ENCODE results near the gene ADGRF5. TPM values are rescaled to one million over a fixed set of nuclear protein-coding genes. Genes with fewer than 3 reads are reported as not detected.

The ADGRF5 gene
- total RNA-seq, 2 experiments from 2014 or later, result not detected

GRCh38 chr6:46964716-46965519 lies 43.2 kb upstream of the ADGRF5 start:
- TF ChIP-seq CTCF (IDR thresholded peaks at IDR 0.05), result no peak
- ChIA-PET POLR2A (no interaction called here), CTCF (no interaction called here)
- no peak overlapping the region for H3K4me3 Mint-ChIP-seq
- no peaks in the 10 kb centered on the region for H3K36me3 Mint-ChIP-seq (ENCODE audit: low read depth)
- H3K27ac ChIP-seq (ENCODE audit: low read depth in 1 of 2, low read length in 2 of 2), result no peak overlapping the region
- no peaks in the 10 kb centered on the region for H3K4me1 ChIP-seq (ENCODE audit: insufficient read depth, low read length)
- H3K9me3 Mint-ChIP-seq, result no peaks in the 10 kb centered on the region
- no peak overlapping the region for H3K4me3 ChIP-seq (ENCODE audit: low read length)
- no peak overlapping the region for H3K27ac Mint-ChIP-seq
- no peaks in the 10 kb centered on the region for H3K36me3 ChIP-seq (ENCODE audit: insufficient read depth, low read length)
- DNase-seq, result no peak
- peaks cover 0 to 6% of the 10 kb centered on the region in 2 experiments for H3K27me3 ChIP-seq (ENCODE audit: control insufficient read depth in 1 of 2, insufficient read depth in 2 of 2, low read length in 2 of 2)
- intact Hi-C loops (cut with DNase I, micrococcal nuclease), result no loop called here
- no peaks in the 10 kb centered on the region for H3K9me3 ChIP-seq (ENCODE audit: control insufficient read depth in 1 of 2, insufficient read depth in 1 of 2, low read length in 2 of 2)
- H3K27me3 Mint-ChIP-seq, result no peaks in the 10 kb centered on the region
- no peak for ATAC-seq (ENCODE audit: poor library complexity)
- H3K4me1 Mint-ChIP-seq (ENCODE audit: low read depth), result no peaks in the 10 kb centered on the region

GRCh38 chr6:46963626-46964025 lies 41.9 kb upstream of the ADGRF5 start:
- H3K9me3 Mint-ChIP-seq, result no peaks in the 10 kb centered on the region

GRCh38 chr6:46963039-46963438 lies 41.3 kb upstream of the ADGRF5 start:
- no peak for TF ChIP-seq CTCF (IDR thresholded peaks at IDR 0.05)
- H3K27ac Mint-ChIP-seq, result no peak overlapping the region
- no peak for DNase-seq
- H3K27me3 Mint-ChIP-seq, result no peaks in the 10 kb centered on the region
- POLR2A ChIA-PET, result no interaction called here
- no peak overlapping the region for H3K4me3 Mint-ChIP-seq
- Histone ChIP-seq H3K36me3 (ENCODE audit: insufficient read depth, low read length) (no peaks in the 10 kb centered on the region), H3K27ac (ENCODE audit: low read depth in 1 of 2, low read length in 2 of 2) (no peak overlapping the region), H3K4me3 (ENCODE audit: low read length) (no peak overlapping the region), H3K4me1 (ENCODE audit: insufficient read depth, low read length) (no peaks in the 10 kb centered on the region), H3K27me3 (ENCODE audit: control insufficient read depth in 1 of 2, insufficient read depth in 2 of 2, low read length in 2 of 2) (peaks cover 0 to 6% of the 10 kb centered on the region in 2 experiments), H3K9me3 (ENCODE audit: control insufficient read depth in 1 of 2, insufficient read depth in 1 of 2, low read length in 2 of 2) (no peaks in the 10 kb centered on the region)
- ATAC-seq (ENCODE audit: poor library complexity), result no peak
- H3K36me3 Mint-ChIP-seq (ENCODE audit: low read depth), result no peaks in the 10 kb centered on the region
- H3K4me1 Mint-ChIP-seq (ENCODE audit: low read depth), result no peaks in the 10 kb centered on the region
- no peaks in the 10 kb centered on the region for H3K9me3 Mint-ChIP-seq
- intact Hi-C loops (cut with DNase I, micrococcal nuclease), result no loop called here
- CTCF ChIA-PET, result no interaction called here

More at GRCh38 chr6:46963626-46964025, 41.9 kb upstream of the ADGRF5 start:
- H3K36me3 Mint-ChIP-seq (ENCODE audit: low read depth), result no peaks in the 10 kb centered on the region
- DNase-seq (no peak), ATAC-seq (ENCODE audit: poor library complexity) (no peak)
- no peak overlapping the region for H3K27ac Mint-ChIP-seq
- peaks cover 0 to 6% of the 10 kb centered on the region in 2 experiments for H3K27me3 ChIP-seq (ENCODE audit: control insufficient read depth in 1 of 2, insufficient read depth in 2 of 2, low read length in 2 of 2)
- no peak overlapping the region for H3K4me3 ChIP-seq (ENCODE audit: low read length)
- no peaks in the 10 kb centered on the region for H3K27me3 Mint-ChIP-seq
- no peaks in the 10 kb centered on the region for H3K9me3 ChIP-seq (ENCODE audit: control insufficient read depth in 1 of 2, insufficient read depth in 1 of 2, low read length in 2 of 2)
- H3K27ac ChIP-seq (ENCODE audit: low read depth in 1 of 2, low read length in 2 of 2), result no peak overlapping the region
- intact Hi-C loops (cut with DNase I, micrococcal nuclease), result no loop called here
- TF ChIP-seq CTCF (IDR thresholded peaks at IDR 0.05), result no peak
- CTCF ChIA-PET, result no interaction called here
- H3K4me3 Mint-ChIP-seq, result no peak overlapping the region
- H3K4me1 ChIP-seq (ENCODE audit: insufficient read depth, low read length), result no peaks in the 10 kb centered on the region
- H3K4me1 Mint-ChIP-seq (ENCODE audit: low read depth), result no peaks in the 10 kb centered on the region
- H3K36me3 ChIP-seq (ENCODE audit: insufficient read depth, low read length), result no peaks in the 10 kb centered on the region
- POLR2A ChIA-PET, result no interaction called here
